ENCODE data around the gene ARHGEF4. TPM values are rescaled to one million over a fixed set of nuclear protein-coding genes. Genes with fewer than 3 reads are reported as not detected.

The ARHGEF4 gene
- polyA plus RNA-seq, 6 donors from 2014 or later: not detected

DNA sequence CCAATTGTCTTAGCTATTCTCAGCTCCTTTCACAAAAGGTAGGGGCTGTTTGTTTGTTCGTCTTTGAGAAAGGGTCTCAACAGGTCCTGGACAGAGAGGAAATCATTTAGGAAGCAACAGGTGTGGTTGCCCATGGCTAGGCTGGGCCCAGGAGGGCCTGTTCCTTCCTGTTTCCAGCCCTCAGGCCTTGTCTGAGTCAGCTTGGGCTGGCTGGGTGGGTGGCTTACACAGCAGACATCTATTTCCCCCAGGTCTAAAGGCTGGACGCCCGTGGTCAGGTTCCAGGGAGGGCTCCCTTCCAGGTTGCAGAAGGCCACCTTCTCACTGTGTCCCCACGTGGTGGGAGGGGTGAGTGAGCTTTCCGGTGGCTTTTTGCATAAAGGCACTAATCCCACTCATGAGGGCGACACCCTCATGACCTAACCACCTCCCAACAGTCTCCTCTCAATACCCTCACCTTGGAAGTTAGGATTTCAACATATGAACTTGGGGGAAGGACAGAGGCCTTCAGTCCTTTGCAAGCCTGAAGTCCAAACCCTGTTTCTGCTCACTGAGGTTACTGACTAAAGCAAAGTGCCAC lies 45.5 kb downstream of the ARHGEF4 start:
- Mint-ChIP-seq H3K4me3 (peak overlapping the region in 1 of 8 donors; percentile 60), H3K9me3 (no peaks in the 10 kb centered on the region), H3K4me1 (no peaks in the 10 kb centered on the region), H3K36me3 (no peaks in the 10 kb centered on the region), H3K27me3 (peaks cover 0 to 19% (median 16%) of the 10 kb centered on the region in 3 donors), H3K27ac (no peak overlapping the region)
- DNase-seq (no peak), ATAC-seq (ENCODE audit: low read depth in 2 of 2) (no peak)

- H3K36me3 Mint-ChIP-seq: no peaks in the 10 kb centered on the region
- no peaks in the 10 kb centered on the region for H3K4me1 Mint-ChIP-seq
- DNase-seq (no peak), ATAC-seq (ENCODE audit: low read depth in 2 of 2) (no peak)
- H3K9me3 Mint-ChIP-seq: no peaks in the 10 kb centered on the region
- H3K4me3 Mint-ChIP-seq: no peak overlapping the region
- peaks cover 0 to 24% (median 23%) of the 10 kb centered on the region in 3 donors for H3K27me3 Mint-ChIP-seq
- H3K27ac Mint-ChIP-seq: no peak overlapping the region
These were observed 46.3 kb downstream of the ARHGEF4 start for GRCh38 chr2:130882991-130883390.

GRCh38 chr2:130883496-130883895 lies 46.8 kb downstream of the ARHGEF4 start:
- Mint-ChIP-seq H3K27me3 (peaks cover 0 to 24% (median 23%) of the 10 kb centered on the region in 3 donors), H3K36me3 (no peaks in the 10 kb centered on the region), H3K4me1 (no peaks in the 10 kb centered on the region), H3K9me3 (no peaks in the 10 kb centered on the region), H3K27ac (no peak overlapping the region), H3K4me3 (no peak overlapping the region)
- ATAC-seq (ENCODE audit: low read depth in 2 of 2) (no peak), DNase-seq (no peak)

DNA sequence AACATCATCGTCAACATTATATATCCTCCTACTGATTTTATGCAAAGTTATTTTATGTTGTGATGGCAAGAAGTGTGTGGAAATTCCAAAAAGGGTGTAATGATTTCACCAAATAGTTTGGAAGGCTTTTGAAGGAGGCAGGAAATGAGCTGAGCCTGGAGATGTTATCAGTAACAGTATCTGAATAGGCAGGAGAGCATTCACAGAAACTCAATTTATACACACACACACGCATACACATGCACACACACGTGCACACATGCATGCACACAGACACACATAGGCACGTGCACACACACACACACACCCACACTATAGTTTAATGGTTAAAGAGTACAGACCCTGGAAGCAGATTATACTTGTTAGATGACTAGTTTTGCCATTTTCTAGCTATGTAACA lies 47.3 kb downstream of the ARHGEF4 start:
- ATAC-seq (ENCODE audit: low read depth in 2 of 2): no peak
- no peaks in the 10 kb centered on the region for H3K9me3 Mint-ChIP-seq
- no peak overlapping the region for H3K27ac Mint-ChIP-seq
- H3K36me3 Mint-ChIP-seq: no peaks in the 10 kb centered on the region
- H3K4me1 Mint-ChIP-seq: no peaks in the 10 kb centered on the region
- peaks cover 0 to 23% (median 19%) of the 10 kb centered on the region in 3 donors for H3K27me3 Mint-ChIP-seq
- no peak overlapping the region for H3K4me3 Mint-ChIP-seq
- DNase-seq: no peak

DNA sequence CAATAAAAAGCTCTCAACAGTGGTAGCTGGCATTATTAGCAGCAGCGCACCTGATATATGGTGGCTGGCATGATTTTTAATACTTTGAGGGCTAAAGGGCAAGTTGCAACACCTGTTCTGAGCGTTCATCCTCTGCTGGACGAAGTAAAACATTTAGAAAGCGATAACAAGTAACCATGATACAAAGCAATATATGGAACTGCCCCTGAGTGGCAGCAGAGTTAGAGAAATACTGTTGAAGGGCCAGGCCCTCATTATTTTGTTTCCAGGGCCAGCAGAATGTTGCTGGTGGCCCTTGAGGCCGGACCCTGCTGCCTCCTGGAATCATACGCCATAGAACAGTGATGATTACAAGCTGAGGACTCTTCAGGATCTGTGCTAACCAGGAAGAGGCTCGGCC lies 47.8 kb downstream of the ARHGEF4 start:
- no peaks in the 10 kb centered on the region for H3K4me1 Mint-ChIP-seq
- DNase-seq: no peak
- no peaks in the 10 kb centered on the region for H3K36me3 Mint-ChIP-seq
- H3K27me3 Mint-ChIP-seq: peaks cover 0 to 23% (median 19%) of the 10 kb centered on the region in 3 donors
- no peak for ATAC-seq (ENCODE audit: low read depth in 2 of 2)
- no peak overlapping the region for H3K4me3 Mint-ChIP-seq
- H3K27ac Mint-ChIP-seq: no peak overlapping the region
- H3K9me3 Mint-ChIP-seq: no peaks in the 10 kb centered on the region

- Mint-ChIP-seq H3K9me3 (peaks cover 0 to 6% (median 0%) of the 10 kb centered on the region in 7 donors), H3K36me3 (no peaks in the 10 kb centered on the region), H3K27me3 (peaks cover 4 to 8% (median 7%) of the 10 kb centered on the region in 3 donors), H3K27ac (no peak overlapping the region), H3K4me1 (no peaks in the 10 kb centered on the region), H3K4me3 (no peak overlapping the region)
- DNase-seq (no peak), ATAC-seq (ENCODE audit: low read depth in 2 of 2) (no peak)
These were observed 50.9 kb downstream of the ARHGEF4 start for GRCh38 chr2:130887643-130888042.

DNA sequence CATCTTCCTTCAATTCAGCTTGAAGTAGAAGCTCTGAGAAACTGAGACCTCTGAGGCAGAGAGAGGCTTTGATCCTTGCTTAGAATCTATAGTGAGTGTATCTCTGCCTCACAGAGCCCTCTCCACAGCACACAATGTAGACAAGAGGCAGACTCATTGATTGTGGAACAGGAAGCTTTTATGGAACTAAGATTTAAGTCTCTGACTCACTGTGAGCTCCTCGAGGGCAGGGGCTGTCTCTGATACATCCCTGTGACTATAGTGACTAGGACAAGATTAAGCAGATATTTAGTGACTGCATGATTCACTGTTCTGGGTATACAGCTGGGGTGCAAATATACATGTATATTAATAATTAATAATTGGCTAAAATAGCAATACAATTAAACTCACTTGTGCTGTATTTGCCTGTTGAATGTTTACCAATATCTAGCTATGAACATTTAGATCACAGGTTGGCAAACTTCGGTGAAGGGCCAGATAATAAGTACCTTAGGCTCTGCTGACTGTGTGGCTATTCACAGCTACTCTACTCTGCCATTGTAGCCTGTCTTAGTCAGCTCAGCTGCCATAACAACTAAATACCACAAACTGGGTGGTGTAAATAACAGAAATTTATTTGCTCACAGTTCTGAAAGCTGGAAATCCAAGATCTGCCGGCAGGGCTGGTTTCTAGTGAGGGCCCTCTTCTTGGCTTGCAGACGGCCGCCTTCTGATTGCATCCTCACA lies 54.4 kb downstream of the ARHGEF4 start:
- H3K4me1 Mint-ChIP-seq: no peaks in the 10 kb centered on the region
- H3K9me3 Mint-ChIP-seq: peaks cover 0 to 10% (median 0%) of the 10 kb centered on the region in 7 donors
- no peak for ATAC-seq (ENCODE audit: low read depth in 2 of 2)
- peaks cover 4 to 21% (median 19%) of the 10 kb centered on the region in 3 donors for H3K27me3 Mint-ChIP-seq
- H3K36me3 Mint-ChIP-seq: no peaks in the 10 kb centered on the region
- no peak overlapping the region for H3K4me3 Mint-ChIP-seq
- no peak for DNase-seq
- H3K27ac Mint-ChIP-seq: no peak overlapping the region

- no peak for DNase-seq
- H3K36me3 Mint-ChIP-seq: no peaks in the 10 kb centered on the region
- ATAC-seq (ENCODE audit: low read depth in 2 of 2): no peak
- no peaks in the 10 kb centered on the region for H3K4me1 Mint-ChIP-seq
- H3K27me3 Mint-ChIP-seq: peaks cover 4 to 21% (median 19%) of the 10 kb centered on the region in 3 donors
- H3K9me3 Mint-ChIP-seq: peaks cover 0 to 10% (median 0%) of the 10 kb centered on the region in 7 donors
- H3K4me3 Mint-ChIP-seq: no peak overlapping the region
- H3K27ac Mint-ChIP-seq: no peak overlapping the region
These were observed 55.3 kb downstream of the ARHGEF4 start for GRCh38 chr2:130891966-130892365.

DNA sequence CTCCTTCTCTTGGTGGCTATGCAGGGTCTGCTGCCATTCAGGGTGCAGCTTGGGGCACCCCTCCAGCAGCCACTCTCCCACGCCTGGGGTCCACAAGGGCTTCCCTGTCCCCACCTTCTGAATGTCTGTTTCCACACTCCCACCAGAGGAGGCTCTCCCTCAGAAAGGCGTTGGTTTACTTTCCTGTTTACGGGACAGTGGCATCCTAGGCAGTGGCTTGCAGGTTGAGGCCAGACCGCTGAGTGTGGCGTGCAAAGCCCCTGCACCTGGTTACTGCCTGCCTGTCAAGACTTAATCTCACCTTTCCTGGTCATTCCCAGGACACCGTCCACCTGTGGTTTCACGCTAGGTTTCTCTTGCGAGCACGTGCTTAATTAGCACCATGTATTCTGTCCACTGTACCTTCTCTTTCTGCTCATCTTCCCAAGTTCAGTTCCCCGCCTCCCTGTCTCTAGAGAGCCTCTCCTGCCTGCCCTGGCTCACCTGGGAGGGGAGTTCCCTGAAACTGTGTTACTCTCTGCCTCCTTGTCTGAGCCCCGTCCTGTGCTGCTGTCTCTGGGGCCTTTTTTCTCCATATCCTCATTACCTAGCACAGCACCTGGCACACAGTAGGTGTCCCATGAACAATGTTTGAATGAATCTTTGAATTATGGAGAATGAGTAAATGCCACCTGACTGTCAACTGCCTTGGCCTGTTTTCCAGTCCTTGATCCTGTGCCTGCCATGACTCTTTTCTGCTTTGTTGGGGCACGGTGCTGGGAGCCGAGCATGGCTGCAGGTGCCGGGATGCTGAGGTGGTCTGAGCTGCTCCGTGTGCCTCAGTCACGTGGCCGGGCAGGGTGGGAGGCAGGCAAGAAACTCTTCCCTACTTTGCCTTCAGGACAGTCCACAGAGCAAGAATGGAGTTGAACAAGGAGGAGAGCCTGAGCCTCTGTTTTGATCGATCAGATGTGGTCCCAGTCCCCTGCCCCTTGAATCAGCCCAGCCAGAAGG lies 56.4 kb downstream of the ARHGEF4 start:
- no peak for ATAC-seq (ENCODE audit: low read depth in 2 of 2)
- H3K9me3 Mint-ChIP-seq: peaks cover 0 to 10% (median 0%) of the 10 kb centered on the region in 7 donors
- DNase-seq: no peak
- H3K4me1 Mint-ChIP-seq: no peaks in the 10 kb centered on the region
- H3K27ac Mint-ChIP-seq: peak overlapping the region in 1 of 6 donors; percentile 48
- peak overlapping the region in 1 of 8 donors; percentile 48 for H3K4me3 Mint-ChIP-seq
- H3K27me3 Mint-ChIP-seq: peaks cover 4 to 15% (median 13%) of the 10 kb centered on the region in 3 donors
- H3K36me3 Mint-ChIP-seq: no peaks in the 10 kb centered on the region

- DNase-seq (no peak), ATAC-seq (ENCODE audit: low read depth in 2 of 2) (no peak)
- Mint-ChIP-seq H3K4me3 (no peak overlapping the region), H3K27ac (no peak overlapping the region), H3K4me1 (no peaks in the 10 kb centered on the region), H3K36me3 (no peaks in the 10 kb centered on the region), H3K9me3 (peaks cover 0 to 10% (median 0%) of the 10 kb centered on the region in 7 donors), H3K27me3 (peaks cover 4 to 15% (median 13%) of the 10 kb centered on the region in 3 donors)
These were observed 57.7 kb downstream of the ARHGEF4 start for GRCh38 chr2:130894326-130894942.

DNA sequence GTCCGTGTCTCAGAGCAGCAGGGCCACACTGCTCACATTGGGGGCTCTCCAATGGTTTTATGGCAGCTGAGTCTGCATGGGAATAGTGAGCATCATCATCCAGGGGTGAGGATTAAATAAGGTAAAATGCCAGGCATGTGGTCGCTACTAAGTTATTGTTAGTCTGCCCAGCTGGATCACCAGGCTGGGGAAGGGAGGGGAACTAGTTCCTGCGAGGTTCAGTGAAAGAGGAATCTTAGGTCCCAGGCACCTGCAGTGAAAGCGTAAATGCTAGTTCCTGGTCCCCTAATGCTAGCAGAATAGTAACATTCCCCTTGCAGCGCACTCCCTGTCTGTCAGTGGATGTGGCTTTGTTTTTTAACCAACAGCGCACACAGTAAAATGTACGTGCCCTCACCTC lies 60.1 kb downstream of the ARHGEF4 start:
- no peak overlapping the region for H3K27ac Mint-ChIP-seq
- peaks cover 4 to 15% (median 13%) of the 10 kb centered on the region in 3 donors for H3K27me3 Mint-ChIP-seq
- no peak overlapping the region for H3K4me3 Mint-ChIP-seq
- H3K36me3 Mint-ChIP-seq: no peaks in the 10 kb centered on the region
- DNase-seq (no peak), ATAC-seq (ENCODE audit: low read depth in 2 of 2) (no peak)
- no peaks in the 10 kb centered on the region for H3K4me1 Mint-ChIP-seq
- H3K9me3 Mint-ChIP-seq: peaks cover 0 to 10% (median 0%) of the 10 kb centered on the region in 7 donors

- no peak overlapping the region for H3K4me3 Mint-ChIP-seq
- no peaks in the 10 kb centered on the region for H3K4me1 Mint-ChIP-seq
- DNase-seq: no peak
- no peaks in the 10 kb centered on the region for H3K36me3 Mint-ChIP-seq
- no peak overlapping the region for H3K27ac Mint-ChIP-seq
- H3K9me3 Mint-ChIP-seq: peaks cover 0 to 14% (median under 1%) of the 10 kb centered on the region in 7 donors
- ATAC-seq (ENCODE audit: low read depth in 2 of 2): no peak
- H3K27me3 Mint-ChIP-seq: peaks cover 0 to 5% (median 3%) of the 10 kb centered on the region in 3 donors
These were observed 61.8 kb downstream of the ARHGEF4 start for GRCh38 chr2:130898553-130898952.

DNA sequence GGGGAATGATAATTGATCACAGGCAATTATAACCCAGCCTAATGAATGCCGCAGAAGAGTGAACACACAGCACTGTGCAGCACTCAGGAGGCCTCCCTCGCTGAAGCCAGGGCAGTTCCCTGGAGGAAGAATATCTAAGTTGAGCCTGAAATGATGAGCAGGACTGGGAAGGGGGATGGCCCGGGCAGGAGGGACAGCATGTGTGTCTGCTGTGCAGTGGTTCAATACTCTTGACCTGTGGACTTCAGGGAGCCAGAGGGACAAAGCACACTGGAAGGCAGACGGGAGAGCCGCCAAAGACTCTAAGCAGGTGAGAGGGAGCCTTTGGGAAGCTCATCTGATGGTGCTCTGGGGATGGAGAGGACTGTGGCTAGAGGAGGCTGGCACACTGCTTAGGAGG lies 62.6 kb downstream of the ARHGEF4 start:
- H3K4me1 Mint-ChIP-seq: no peaks in the 10 kb centered on the region
- peaks cover 0 to 17% (median 3%) of the 10 kb centered on the region in 7 donors for H3K9me3 Mint-ChIP-seq
- H3K4me3 Mint-ChIP-seq: no peak overlapping the region
- ATAC-seq (ENCODE audit: low read depth in 2 of 2): no peak
- no peak for DNase-seq
- H3K27me3 Mint-ChIP-seq: no peaks in the 10 kb centered on the region
- no peak overlapping the region for H3K27ac Mint-ChIP-seq
- no peaks in the 10 kb centered on the region for H3K36me3 Mint-ChIP-seq
